GM21515 (cell line): ENCODE data around the gene KRT32.

Experiments used
- ATAC-seq: cut with Tn5 transposase; IDR thresholded peaks from one replicate; pipeline ENCODE4 v1.9.1; 2021; ENCODE audit not compliant: unreplicated experiment

The KRT32 gene

DNA sequence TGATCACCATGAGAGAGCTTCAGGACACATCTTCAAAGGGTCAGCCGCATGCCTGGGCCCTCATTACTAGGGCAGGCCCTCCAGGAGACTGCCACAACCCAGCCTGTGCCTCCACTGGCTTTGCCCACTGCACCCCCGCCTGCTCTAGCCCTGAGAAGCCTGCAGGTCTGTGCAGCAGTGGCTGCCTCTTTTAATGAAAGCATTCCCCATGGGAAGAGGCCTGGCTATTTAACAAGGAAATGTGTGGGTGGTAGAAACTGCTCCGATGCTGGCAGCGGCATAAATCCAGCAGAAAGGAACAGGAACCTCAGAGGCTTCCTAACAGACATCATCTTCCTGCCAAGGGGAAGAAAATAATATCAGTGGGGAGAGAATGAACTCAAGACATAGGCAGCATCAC, 375 bp upstream of the KRT32 start:
- no peak for ATAC-seq

DNA sequence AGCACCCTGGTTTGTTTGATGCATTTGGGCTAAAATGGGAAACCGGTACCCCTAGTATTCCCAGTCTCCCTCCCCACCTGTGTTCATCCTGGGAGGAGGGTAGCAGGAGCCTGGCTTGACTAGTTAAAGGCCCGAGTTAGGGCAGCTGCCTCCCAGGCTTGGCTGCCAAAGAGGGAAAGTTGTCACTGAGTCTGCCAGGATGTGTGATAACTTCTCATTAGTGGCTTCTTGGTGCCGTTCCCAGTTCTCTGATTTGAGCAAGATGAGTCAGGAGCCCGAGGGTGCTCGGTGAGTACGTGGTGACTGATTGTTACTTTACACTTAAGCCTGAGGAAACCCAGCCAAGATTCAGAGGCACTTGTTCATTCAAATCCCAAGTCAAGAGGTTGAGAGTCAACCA, 2.5 kb downstream of the KRT32 start:
- no peak for ATAC-seq

DNA sequence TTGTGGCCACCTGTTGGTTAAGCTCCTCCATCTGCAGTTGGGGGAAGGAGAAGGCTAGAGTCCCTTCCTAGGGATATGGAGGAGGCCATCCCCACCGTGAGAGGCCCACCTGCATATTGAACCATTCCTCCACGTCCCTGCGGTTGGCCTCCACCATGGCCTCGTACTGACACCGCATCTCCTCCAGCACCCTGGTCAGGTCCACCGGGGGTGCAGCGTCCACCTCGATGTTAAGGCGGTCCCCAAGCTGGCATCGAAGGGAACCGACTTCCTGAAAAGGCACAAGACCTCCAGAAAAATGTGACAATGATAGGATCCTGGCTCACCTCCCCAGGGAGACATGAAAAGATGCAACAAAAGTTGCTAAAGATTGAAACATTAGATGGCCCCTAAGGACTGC, 3.0 kb downstream of the KRT32 start:
- ATAC-seq, result no peak

DNA sequence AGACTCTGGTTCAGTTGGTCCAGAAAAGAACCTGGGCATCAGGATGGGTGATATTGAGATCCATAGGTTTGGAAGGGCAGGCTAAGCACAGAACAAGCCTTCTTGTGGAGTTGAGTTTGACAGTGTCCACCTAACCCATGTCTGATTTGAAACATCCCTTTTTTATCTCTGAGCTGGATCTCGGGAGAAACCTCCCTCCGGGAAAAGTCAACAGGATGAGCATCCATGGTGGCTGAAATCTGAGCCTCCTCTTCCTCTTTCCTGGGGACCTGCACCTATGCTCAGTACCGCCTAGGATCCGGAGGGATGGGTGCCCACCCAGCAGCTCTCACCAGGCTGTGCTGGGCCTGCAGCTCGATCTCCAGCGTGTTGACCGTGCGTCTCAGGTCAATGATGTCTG, 3.4 kb downstream of the KRT32 start:
- ATAC-seq, result no peak

DNA sequence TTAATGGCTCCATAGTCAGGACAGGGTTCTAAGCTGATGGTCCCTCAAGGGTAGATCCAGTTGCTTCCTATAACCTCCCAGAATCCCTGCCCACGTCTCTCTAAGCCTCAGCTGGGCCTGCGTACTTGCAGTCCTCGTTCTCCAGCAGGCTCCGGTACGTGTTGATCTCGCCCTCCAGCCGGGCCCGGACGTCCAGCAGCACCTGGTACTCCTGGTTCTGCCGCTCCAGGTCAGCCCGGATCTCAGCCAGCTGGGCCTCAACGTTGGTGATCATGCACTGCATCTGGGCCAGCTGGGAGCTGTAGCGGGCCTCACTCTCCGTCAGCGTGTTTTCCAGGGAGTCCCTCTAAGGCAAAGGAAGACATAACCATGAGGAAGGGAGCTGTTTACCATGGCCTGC, 4.5 kb downstream of the KRT32 start:
- ATAC-seq, result no peak

DNA sequence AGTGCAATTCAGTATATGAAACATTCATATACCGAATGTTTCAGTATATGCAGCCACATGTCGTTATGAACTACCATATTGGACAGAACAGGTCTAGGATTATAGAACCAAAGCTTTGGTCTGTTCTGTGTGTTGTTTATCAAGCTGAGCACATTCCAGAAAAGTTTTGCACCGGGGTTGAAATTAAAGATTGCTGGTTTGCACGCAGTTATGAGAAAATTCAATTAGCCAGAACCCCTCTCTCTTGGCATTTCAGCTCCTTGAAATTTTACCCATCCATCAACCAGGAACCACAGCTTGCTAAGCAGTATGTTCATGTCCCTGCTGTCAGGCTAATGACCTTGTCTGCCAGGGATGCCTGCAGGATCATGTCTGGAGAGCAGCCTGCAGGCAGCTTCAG, 9.5 kb downstream of the KRT32 start:
- ATAC-seq, result no peak

DNA sequence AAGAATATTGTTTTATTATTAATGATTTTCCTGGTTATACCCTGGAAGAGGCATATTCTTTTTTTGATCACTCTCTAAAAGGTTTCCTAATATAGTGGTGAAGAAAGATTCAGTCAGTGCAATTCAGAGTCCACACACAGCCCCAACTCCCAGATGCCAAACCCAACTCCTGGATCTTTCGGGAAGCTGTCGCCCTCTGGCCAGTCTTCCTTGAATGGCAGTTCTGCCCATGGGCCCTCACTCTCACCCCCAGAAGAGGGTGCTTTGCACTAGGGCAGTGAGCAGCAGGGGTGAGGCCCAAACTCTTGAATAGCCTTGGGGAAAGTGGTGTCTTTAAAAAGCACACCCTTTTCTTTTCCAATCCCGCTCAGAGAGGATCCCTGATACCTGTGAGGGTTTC, 11.0 kb downstream of the KRT32 start:
- no peak for ATAC-seq

DNA sequence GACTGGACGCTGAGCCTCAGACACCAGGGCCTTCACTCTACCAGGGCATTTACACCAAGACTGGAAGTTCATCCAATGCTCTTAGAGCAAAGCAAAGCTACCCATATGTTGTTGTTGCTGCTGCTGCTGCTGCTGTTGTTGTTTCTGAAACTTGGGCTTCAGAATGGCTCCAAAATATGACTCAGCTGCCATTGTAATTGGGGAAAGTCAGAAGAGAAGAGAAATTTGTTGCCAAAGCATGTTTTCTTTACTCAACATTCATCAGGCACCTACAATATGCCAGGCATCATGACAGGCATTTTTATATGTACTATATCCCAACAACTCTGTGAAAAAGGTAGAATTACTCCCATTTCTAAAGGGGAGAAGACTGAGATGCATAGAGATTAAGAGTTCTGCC, 11.9 kb downstream of the KRT32 start:
- no peak for ATAC-seq

DNA sequence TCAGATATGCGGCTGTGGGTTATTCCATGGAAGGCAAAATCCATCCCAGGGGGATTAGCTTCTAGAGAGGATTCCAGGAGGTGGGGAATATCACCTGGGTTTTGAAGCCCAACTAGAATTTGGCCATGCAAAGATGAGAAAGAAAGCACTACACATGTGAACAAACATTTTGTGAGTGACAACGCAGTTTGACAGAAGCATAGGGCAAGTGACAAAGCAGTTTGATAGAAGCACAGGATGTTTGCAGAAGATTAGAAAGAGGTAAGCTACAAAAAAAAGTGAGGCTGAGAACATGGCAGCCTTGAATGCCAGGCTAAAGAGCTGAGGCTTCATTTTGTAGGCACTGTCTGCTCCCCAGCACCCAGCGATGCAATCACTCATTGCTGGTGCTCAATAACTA, 14.1 kb downstream of the KRT32 start:
- ATAC-seq, result no peak

DNA sequence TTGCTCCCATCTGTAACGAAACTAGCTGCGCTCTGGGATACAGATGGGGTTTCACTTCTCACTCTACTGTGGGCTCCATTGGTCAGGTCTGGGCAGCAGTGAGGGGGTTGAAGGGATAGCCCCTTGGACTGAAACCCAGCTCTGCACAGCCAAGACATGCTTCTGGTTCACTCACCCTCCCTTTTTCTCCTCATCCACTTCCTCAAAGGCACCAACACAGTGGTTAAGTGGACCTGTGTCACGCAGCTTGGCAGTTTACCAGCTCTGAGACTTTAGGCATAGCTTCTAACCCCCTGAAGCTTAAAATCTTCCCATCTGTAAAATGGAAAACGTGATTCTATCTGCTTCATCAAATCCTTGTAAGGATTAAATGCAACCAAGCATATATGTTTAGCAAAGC, 14.9 kb downstream of the KRT32 start:
- ATAC-seq, result no peak

DNA sequence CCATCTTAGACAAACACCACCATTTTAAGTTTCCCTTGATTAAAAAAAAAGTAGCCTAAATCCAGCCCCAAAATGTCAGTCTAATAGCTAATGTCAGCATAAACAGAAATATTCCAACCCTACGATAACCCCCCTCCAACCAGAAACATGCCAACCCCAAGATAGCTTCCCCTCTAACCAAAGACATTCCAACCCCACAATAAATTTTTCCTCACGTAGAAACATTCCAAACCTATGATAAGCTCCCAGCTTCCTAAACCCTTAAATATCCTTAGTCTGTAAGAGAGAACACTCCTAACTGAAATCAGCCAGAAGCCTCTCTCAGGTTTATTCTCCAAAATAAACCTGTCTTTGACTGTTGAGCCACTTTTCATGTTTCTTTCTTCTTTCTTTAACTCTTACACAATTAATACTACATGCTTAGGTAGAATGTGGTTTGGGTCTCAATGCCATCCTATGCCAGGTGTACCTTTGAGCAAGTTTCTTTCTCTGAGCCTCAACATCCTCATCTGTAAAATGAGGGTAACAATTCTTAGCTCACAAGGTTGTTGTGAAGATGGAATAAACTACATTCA, 15.9 kb downstream of the KRT32 start:
- ATAC-seq, result no peak

DNA sequence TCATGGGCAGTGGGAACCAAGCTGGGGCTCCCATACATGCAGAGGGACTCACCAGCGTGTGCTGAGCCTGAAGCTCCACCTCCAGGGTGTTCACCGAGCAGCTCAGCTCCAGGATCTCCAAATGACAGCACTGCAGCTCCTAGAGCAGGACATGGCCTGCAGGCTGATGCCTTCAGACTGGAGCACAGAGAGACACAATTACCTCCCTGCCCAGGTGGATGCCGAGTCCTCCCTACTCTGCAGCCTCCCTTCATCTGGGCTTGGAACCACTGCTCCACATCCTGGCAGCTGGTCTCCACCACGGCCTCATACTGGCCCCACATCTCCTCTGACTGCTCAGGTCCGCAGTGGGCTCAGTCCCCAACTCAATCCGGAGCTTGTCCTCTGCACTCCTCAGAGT, 18.2 kb downstream of the KRT32 start:
- no peak for ATAC-seq

DNA sequence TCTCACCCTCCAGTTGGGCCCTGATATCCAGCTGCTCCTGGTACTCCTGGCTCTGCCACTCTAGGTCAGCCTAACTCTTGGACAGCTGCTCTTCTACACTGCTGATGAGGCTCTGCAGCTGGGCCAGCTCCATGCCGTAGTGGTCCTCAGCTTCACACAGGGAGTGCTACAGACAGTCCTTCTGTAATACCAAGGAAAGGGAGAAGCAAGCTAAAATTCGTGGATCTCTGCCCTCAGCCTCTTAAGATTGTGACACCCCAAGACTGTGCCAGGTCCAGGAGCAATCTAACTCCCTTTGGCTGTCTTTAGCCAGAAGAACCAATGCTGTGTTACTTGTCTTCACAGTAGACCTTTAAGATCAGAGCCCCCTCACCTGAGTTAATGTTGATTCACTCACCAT, 18.7 kb downstream of the KRT32 start:
- ATAC-seq, result no peak

DNA sequence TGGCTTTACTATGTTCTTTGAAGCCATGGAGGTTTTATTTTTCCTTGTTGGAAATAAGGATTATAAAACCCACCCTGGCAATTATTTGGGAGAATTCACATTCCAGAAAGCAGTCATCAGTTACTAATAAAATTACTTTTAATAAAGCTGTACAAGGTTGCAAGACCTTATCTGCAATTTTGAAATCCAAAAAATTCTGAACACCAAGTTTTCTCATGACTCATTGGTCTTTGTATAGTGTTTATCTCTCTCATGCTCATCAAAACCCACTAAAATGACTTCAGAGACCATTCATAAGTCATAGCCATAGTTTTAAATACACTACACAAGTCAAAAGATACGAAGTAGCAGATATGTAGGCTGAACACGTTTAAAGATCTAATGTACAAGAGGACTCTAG, 20.4 kb downstream of the KRT32 start:
- no peak for ATAC-seq

DNA sequence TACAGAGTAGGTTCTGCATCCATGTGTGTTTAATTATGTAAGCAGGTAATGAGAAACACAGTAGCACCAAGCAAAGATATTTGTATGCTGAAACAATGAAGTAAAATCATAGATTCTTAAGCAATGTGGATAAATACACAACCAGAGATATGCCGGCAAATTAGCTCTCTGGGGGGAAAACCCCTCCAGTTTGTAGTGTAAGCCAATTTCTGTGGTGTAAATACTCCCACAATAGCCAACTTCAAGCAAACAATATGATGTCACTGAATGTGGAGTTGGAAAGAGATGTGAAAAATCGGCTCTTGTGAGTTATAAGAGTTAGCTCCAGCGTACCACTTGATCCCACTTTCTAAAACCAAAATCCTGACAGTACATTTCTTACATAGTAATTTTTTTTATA, 22.5 kb downstream of the KRT32 start:
- ATAC-seq, result no peak

DNA sequence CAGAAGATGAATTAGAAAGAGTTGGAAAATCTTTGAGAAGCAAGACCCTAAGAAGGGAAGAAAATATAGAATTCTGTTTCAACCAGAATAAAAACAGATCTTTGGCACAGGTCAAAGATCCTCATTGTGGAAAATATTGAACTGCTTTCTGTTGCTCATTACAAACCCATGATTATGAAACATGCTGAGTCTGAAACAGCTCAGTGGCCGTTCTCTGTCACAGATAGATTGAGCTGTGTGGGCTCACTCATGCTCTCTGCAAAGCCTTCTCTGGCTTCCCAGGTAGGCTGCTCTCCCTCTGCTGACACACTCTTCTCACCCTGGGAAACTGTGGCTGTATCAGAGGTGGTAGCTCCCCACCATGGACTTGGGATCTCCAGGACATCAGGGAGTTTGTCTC, 23.0 kb downstream of the KRT32 start:
- no peak for ATAC-seq

DNA sequence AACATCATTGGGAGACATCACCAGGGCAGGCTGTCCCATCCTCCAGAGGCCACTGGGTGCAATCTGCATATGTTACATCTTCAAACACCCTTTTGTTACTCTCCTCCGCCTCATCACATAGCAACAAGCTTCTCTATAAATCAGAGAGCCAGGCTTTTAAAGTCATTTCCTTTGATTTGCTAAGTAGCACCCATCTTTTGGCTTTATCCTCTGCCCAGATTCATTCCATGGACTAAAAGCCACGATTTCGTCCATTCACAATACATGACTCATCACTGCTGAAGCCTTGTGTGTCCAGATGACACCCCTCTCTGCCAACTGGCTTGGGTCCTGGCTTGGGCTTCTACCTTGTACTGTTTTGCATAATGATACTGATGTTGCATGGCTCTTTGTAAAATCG, 24.4 kb downstream of the KRT32 start:
- no peak for ATAC-seq

DNA sequence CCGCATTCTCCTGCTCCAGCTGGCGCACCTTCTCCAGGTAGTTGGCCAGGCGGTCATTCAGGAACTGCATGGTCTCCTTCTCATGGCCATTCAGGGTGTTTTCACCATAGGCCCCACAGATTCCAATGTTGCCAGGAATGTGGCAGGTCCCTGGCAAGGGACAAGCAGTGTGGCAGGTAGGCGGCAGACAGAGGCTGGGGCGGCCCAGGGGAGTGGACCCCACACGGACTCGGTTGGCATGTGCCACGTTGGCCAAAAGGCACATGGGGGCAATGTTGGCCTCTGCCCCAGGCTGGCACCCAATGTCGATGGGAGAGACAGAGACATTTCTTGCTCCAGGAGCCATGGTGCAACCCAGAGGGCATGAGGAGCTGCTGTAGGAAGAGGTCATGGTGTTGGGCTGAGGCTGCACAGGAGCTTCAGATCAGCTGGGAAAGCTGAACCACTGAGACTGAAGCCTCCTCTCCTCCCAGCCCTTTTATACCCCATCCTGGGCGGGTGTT, 26.6 kb downstream of the KRT32 start, which contains the start of gene KRT38:
TSS of gene KRT38 (minus strand) at position 453 of the 503 bp plus-strand sequence. CDS start at position 391, 62 bp downstream.
- no peak for ATAC-seq

DNA sequence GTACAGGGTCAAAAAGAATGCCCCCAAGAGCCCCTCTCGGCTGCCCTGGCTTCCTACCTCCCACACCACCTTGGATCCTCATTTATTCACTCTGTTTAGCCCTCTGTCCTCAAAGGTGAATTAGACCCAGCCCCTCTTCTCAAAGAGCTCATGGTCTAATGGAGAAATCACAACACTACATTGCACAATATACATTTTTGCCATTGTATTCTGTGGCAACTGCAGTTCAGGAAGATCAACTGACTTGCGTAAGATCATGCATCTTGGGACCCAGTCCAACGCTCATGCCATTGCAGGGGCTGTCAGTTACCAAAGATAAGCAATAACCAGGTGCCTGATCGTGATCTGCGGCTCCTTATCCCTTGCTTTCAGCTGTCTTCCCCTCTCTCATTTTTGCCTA, 27.8 kb downstream of the KRT32 start:
- ATAC-seq, result no peak

DNA sequence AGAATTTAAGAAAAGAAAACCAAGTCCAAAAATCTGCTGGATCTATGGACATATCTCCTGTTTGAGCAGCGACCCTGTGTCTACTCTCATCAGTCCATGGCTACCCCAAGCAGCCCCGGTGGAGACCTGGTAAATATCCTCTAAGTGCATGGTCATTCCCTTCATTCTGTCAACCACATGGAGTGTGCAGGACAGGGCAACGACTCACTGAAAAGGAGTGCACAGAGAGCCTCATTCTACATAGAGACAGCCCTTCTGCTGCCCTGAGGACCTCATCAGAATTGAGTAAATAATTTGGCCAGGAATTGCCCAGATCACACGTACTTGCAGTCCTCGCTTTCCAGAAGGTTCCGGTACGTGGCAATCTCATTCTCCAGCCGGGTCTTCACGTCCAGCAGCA, 29.4 kb downstream of the KRT32 start:
- ATAC-seq, result no peak

DNA sequence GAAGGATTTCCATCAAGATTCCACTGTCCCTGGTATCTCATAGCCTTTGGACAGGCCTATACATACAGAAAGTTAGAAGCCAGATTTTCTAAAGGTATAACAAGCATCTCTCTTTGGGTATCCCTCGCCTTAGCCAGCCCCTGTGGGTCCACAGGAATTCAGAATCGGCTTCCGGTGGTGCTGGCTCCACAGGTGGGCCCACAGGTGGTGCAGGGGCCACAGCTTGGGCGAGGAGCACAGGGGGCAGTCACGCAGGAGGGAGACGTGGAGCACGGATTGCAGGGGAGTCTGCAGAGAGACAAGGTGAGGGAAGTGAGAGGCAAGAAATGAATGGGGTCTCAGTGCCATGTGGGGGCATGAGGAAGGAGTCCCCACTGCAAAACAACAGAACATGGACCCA, 29.9 kb downstream of the KRT32 start:
- no peak for ATAC-seq

DNA sequence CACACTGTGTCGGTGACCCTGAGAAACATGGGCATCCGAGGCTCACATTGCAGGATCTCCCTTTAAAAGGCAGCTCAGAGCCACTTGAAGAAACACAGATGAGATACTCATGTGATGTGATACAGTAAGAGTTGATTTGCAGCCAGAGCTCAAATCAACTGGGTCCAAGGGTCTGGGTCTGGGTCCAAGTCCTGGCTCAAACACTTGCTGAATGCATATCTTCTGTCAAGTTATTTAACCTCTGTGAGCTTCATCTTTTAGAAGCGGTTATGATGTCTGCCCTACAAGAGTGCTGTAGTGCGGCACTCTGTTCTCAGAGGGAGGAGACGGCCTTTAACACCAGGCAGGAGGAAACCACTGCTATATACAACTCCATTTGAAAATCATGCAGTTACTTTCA, 32.8 kb downstream of the KRT32 start:
- ATAC-seq, result no peak

DNA sequence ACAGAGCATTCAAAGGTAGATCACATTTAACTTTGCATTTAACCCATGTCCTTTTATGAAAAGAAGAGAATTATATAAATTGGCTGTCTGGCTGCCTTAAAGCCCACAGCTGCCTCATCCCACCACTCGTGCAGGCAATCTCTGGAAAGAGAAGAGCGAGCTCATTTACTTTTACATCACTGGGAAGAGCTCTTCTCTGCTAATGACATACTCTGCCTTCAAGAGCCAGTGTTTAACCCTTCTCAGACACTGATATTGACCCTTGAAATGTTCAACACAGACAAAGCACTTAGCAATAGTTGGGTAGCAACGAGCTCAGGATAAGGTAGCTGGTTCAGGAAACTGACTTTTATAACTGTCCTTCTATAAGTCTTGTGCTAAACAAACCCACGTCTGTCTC, 33.2 kb downstream of the KRT32 start:
- no peak for ATAC-seq

DNA sequence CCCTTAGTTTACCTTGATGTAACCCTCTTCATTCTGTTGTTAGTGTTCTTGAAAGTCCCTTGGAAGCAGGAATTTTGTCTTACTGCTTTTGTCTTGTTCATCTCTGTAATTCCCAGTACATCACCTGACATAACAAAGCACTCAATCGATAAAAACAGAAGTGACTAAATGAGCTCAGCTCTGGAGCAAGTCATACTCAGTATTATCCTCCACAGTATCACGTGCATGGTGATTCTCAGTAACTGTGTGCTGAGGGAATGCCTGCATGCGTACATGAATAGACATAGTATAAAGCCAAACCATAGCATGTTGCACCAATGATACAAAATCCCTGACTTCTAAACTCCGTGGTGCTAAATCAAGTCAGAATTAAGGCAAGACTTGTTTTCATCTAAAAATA, 33.6 kb downstream of the KRT32 start:
- ATAC-seq, result no peak
